HL-60 (cell line): ENCODE data around the gene SLC22A23.

ENCODE experiments used
- DNase-seq, 2 experiments: peaks; one replicate each; pipeline ENCODE4 v3.0.0-alpha.2; 2010 to 2020; ENCODE audit warnings: low read depth in 1 of 2, low spot score in 1 of 2
- H3K27ac ChIP-seq: fragments of 250-450 bp; sonication (Bioruptor Pico); replicated peaks from 2 replicates; pipeline ENCODE4 v1.5.1; 2020; ENCODE audit warnings: mild to moderate bottlenecking, moderate library complexity
- H3K27me3 ChIP-seq: fragments of 250-450 bp; sonication (Bioruptor Pico); 2 replicates; pipeline ENCODE4 v1.5.1; 2021; ENCODE audit warnings: mild to moderate bottlenecking, moderate library complexity; ENCODE audit not compliant: insufficient read depth, poor library complexity, severe bottlenecking
- H3K4me3 ChIP-seq: replicated peaks from 2 replicates; pipeline ENCODE4 v1.5.1; 2011; ENCODE audit warnings: mild to moderate bottlenecking, control low read depth, low read length; ENCODE audit not compliant: insufficient read depth
- GABPA ChIP-seq: IDR thresholded peaks from 2 replicates; pipeline ENCODE4 v1.6.1; 2012; ENCODE audit warnings: low read depth
- POLR2AphosphoS5 ChIP-seq: IDR thresholded peaks from 2 replicates; pipeline ENCODE4 v1.6.1; 2012; ENCODE audit warnings: low read depth
- SPI1 ChIP-seq: IDR thresholded peaks from 2 replicates; pipeline ENCODE4 v1.6.1; 2012; ENCODE audit warnings: low read depth, mild to moderate bottlenecking, borderline replicate concordance
- TF ChIP-seq, protein P1 (sequence below): IDR thresholded peaks from one replicate; pipeline ENCODE4 v1.5.1; 2011; ENCODE audit warnings: low read length, control low read depth, inconsistent platforms; ENCODE audit not compliant: insufficient read depth
- TF ChIP-seq, protein P2 (sequence below): IDR thresholded peaks from 2 replicates; pipeline ENCODE4 v1.6.1; 2012; ENCODE audit warnings: low read depth; ENCODE audit not compliant: insufficient replicate concordance

The SLC22A23 gene

DNA sequence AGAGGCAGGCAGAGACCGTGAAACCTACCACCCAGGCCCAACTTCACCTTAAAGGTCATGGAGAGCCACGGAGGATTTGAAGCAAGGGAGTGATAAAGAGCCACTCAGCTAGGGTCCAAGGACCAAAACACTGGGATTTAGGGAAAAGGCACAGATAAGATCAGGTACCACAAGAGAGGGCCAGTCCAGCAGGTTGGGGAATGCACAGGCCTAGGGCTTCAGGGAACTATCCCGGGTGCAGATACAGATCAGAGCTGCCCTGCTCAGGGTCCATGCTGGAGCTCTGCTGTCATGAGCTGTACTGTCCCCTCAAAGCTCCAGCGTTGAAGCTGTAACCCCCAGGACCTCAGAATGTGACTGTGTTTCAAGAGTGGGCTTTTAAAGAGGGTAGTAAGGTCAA, 16.9 kb downstream of the SLC22A23 start:
- TF ChIP-seq SPI1 (no peak), POLR2AphosphoS5 (no peak), GABPA (no peak)
- TF ChIP-seq, protein P1, sequence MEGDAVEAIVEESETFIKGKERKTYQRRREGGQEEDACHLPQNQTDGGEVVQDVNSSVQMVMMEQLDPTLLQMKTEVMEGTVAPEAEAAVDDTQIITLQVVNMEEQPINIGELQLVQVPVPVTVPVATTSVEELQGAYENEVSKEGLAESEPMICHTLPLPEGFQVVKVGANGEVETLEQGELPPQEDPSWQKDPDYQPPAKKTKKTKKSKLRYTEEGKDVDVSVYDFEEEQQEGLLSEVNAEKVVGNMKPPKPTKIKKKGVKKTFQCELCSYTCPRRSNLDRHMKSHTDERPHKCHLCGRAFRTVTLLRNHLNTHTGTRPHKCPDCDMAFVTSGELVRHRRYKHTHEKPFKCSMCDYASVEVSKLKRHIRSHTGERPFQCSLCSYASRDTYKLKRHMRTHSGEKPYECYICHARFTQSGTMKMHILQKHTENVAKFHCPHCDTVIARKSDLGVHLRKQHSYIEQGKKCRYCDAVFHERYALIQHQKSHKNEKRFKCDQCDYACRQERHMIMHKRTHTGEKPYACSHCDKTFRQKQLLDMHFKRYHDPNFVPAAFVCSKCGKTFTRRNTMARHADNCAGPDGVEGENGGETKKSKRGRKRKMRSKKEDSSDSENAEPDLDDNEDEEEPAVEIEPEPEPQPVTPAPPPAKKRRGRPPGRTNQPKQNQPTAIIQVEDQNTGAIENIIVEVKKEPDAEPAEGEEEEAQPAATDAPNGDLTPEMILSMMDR: no peak
- TF ChIP-seq, protein P2, sequence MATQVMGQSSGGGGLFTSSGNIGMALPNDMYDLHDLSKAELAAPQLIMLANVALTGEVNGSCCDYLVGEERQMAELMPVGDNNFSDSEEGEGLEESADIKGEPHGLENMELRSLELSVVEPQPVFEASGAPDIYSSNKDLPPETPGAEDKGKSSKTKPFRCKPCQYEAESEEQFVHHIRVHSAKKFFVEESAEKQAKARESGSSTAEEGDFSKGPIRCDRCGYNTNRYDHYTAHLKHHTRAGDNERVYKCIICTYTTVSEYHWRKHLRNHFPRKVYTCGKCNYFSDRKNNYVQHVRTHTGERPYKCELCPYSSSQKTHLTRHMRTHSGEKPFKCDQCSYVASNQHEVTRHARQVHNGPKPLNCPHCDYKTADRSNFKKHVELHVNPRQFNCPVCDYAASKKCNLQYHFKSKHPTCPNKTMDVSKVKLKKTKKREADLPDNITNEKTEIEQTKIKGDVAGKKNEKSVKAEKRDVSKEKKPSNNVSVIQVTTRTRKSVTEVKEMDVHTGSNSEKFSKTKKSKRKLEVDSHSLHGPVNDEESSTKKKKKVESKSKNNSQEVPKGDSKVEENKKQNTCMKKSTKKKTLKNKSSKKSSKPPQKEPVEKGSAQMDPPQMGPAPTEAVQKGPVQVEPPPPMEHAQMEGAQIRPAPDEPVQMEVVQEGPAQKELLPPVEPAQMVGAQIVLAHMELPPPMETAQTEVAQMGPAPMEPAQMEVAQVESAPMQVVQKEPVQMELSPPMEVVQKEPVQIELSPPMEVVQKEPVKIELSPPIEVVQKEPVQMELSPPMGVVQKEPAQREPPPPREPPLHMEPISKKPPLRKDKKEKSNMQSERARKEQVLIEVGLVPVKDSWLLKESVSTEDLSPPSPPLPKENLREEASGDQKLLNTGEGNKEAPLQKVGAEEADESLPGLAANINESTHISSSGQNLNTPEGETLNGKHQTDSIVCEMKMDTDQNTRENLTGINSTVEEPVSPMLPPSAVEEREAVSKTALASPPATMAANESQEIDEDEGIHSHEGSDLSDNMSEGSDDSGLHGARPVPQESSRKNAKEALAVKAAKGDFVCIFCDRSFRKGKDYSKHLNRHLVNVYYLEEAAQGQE: no peak
- DNase-seq: no peak
- no peak overlapping the region for H3K4me3 ChIP-seq
- H3K27me3 ChIP-seq: peaks cover 5% of the 10 kb centered on the region
- H3K27ac ChIP-seq: no peak overlapping the region

DNA sequence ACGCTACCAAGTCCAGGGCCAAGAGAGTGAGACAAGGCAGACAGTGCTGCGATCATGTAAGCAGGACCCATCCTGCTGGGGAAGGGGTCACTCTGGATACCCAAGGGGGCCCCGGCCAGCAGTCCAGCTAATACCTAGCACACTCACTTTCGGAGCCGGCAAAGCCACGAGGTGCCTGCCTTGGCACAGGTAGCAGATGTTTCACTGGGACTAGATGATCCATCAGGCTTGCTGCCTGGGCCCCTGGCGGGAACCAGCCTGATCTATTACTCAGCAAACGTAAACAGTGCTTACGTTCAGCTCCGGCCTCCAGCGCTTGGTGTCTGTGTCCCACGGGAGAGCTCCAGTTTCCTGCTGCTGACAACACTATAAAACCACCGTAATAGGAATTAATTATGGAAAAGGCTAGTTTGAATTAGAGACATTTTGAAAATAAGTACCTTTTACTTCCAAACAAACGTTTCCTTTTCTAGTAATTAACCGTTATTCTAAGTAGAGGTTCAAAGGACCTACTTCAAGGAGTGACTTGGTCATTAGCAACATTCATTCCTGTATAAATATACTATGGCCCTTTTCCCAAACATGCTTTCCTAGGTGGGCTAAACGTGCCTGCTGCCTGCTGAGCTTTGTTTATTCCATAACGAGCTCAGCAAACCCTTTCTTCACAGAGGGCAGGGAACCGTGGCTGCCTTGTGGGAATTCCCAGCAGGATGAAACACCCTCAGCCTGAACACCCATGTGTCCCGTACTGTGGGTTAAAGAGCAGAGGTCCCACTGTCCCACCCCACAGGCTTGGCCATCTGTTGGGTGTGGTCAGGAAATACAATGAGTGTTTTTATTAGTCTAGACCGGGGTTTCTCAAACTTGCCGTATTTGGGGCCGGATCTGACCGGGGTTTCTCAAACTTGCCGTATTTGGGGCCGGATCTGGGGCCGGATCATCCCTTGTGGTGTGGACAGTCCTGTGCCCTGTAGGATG, 18.4 kb downstream of the SLC22A23 start:
- no peak for DNase-seq
- Histone ChIP-seq H3K27me3 (peaks cover 4% of the 10 kb centered on the region), H3K4me3 (no peak overlapping the region), H3K27ac (no peak overlapping the region)
- TF ChIP-seq GABPA (no peak), POLR2AphosphoS5 (no peak), SPI1 (no peak)
- TF ChIP-seq, protein P2: no peak
- TF ChIP-seq, protein P1: no peak

DNA sequence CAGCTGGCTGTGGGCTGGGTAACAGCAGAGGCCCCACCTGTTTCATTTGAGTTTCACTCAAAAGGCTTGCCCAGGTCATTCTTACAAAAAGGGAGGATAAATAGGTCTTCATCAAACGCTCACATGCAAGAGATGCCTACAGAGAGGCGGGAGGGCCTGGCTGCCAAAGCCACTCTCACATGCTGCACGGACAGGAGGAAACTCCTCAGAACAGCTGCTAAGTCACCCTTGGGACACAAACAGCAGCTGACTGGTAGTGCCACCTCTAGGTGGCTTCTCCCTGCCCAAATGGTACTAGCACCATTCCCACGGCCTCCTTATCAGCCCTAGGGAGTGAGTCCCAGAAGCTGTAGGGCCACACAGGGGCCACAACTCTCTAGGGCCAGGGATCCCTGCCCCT, 23.8 kb downstream of the SLC22A23 start:
- no peak overlapping the region for H3K27ac ChIP-seq
- peaks cover 3% of the 10 kb centered on the region for H3K27me3 ChIP-seq
- TF ChIP-seq POLR2AphosphoS5 (no peak), SPI1 (no peak), GABPA (no peak)
- TF ChIP-seq, protein P2: no peak
- TF ChIP-seq, protein P1: no peak
- H3K4me3 ChIP-seq: no peak overlapping the region
- DNase-seq: no peak
